Right forelimb (tissue), 1 donor: ENCODE data around the gene POLR1G.

Source experiments
- DNase-seq: peaks from one replicate; pipeline ENCODE4 v3.0.0-alpha.2; 2018

The POLR1G gene

GRCh38 chr19:45450012-45450333 lies 43.5 kb downstream of the POLR1G start:
- no peak for DNase-seq

GRCh38 chr19:45451131-45451849 lies 44.8 kb downstream of the POLR1G start:
- DNase-seq = peak; percentile 81

GRCh38 chr19:45451850-45452387 lies 45.5 kb downstream of the POLR1G start:
- DNase-seq = no peak

- peak; percentile 93 for DNase-seq
Observed at GRCh38 chr19:45455707-45456499, 49.5 kb downstream of the POLR1G start.

GRCh38 chr19:45456500-45456815 lies 50.0 kb downstream of the POLR1G start:
- DNase-seq = no peak

GRCh38 chr19:45457776-45458175 lies 51.3 kb downstream of the POLR1G start:
- DNase-seq = no peak
